Measurements from ENCODE around the gene TUBAL3. TPM values are rescaled to one million over a fixed set of nuclear protein-coding genes. Genes with fewer than 3 reads are reported as not detected.
"Not testable (repeated sequence)": the region's sequence is repeated elsewhere in the genome, so short reads cannot be mapped to it uniquely, and the experiment has no call there.

Gene TUBAL3
- total RNA-seq, 1 donor, result 1.3 TPM

- no peak for DNase-seq (ENCODE audit: low read depth in 2 of 3, low spot score in 2 of 3)
Observed at GRCh38 chr10:5385224-5385623, 19.4 kb downstream of the TUBAL3 start.

GRCh38 chr10:5381187-5381586 lies 23.4 kb downstream of the TUBAL3 start:
- DNase-seq (ENCODE audit: low read depth in 2 of 3, low spot score in 2 of 3), result no peak

GRCh38 chr10:5380395-5380794 lies 24.2 kb downstream of the TUBAL3 start:
- not testable (repeated sequence) for DNase-seq (ENCODE audit: low read depth in 2 of 3, low spot score in 2 of 3)

GRCh38 chr10:5379202-5379601 lies 25.4 kb downstream of the TUBAL3 start:
- DNase-seq (ENCODE audit: low read depth in 2 of 3, low spot score in 2 of 3), result not testable (repeated sequence)

- no peak for DNase-seq (ENCODE audit: low read depth in 2 of 3, low spot score in 2 of 3)
Observed at GRCh38 chr10:5376450-5376849, 28.2 kb downstream of the TUBAL3 start.

- DNase-seq (ENCODE audit: low read depth in 2 of 3, low spot score in 2 of 3), result no peak
Observed at GRCh38 chr10:5373891-5374611, 30.6 kb downstream of the TUBAL3 start.

GRCh38 chr10:5373307-5373706 lies 31.3 kb downstream of the TUBAL3 start:
- no peak for DNase-seq (ENCODE audit: low read depth in 2 of 3, low spot score in 2 of 3)

GRCh38 chr10:5370493-5371352 lies 33.9 kb downstream of the TUBAL3 start:
- no peak for DNase-seq (ENCODE audit: low read depth in 2 of 3, low spot score in 2 of 3)

- no peak for DNase-seq (ENCODE audit: low read depth in 2 of 3, low spot score in 2 of 3)
Observed at GRCh38 chr10:5369362-5370158, 35.1 kb downstream of the TUBAL3 start.

- DNase-seq (ENCODE audit: low read depth in 2 of 3, low spot score in 2 of 3), result peak in 1 of 3 donors; percentile 27
Observed at GRCh38 chr10:5365928-5366327, 38.7 kb downstream of the TUBAL3 start.

- no peak for DNase-seq (ENCODE audit: low read depth in 2 of 3, low spot score in 2 of 3)
Observed at GRCh38 chr10:5364890-5365338, 39.7 kb downstream of the TUBAL3 start, which contains the start of gene UCN3. TSS of gene UCN3 (plus strand) at chr10:5364966. CDS start at chr10:5373721, 8,755 bp downstream.

- DNase-seq (ENCODE audit: low read depth in 2 of 3, low spot score in 2 of 3), result no peak
Observed at GRCh38 chr10:5364374-5364773, 40.3 kb downstream of the TUBAL3 start.

GRCh38 chr10:5362873-5363272 lies 41.8 kb downstream of the TUBAL3 start:
- DNase-seq (ENCODE audit: low read depth in 2 of 3, low spot score in 2 of 3), result no peak

GRCh38 chr10:5361966-5362365 lies 42.7 kb downstream of the TUBAL3 start:
- DNase-seq (ENCODE audit: low read depth in 2 of 3, low spot score in 2 of 3), result no peak

GRCh38 chr10:5360318-5360915 lies 44.2 kb downstream of the TUBAL3 start:
- DNase-seq (ENCODE audit: low read depth in 2 of 3, low spot score in 2 of 3), result no peak

- no peak for DNase-seq (ENCODE audit: low read depth in 2 of 3, low spot score in 2 of 3)
Observed at GRCh38 chr10:5356302-5356763, 48.3 kb downstream of the TUBAL3 start.

GRCh38 chr10:5355594-5356301 lies 48.9 kb downstream of the TUBAL3 start:
- DNase-seq (ENCODE audit: low read depth in 2 of 3, low spot score in 2 of 3), result no peak

GRCh38 chr10:5354068-5354467 lies 50.6 kb downstream of the TUBAL3 start:
- no peak for DNase-seq (ENCODE audit: low read depth in 2 of 3, low spot score in 2 of 3)

GRCh38 chr10:5349362-5349761 lies 55.3 kb downstream of the TUBAL3 start:
- DNase-seq (ENCODE audit: low read depth in 2 of 3, low spot score in 2 of 3), result no peak

- DNase-seq (ENCODE audit: low read depth in 2 of 3, low spot score in 2 of 3), result no peak
Observed at GRCh38 chr10:5346881-5347280, 57.7 kb downstream of the TUBAL3 start.

All from hematopoietic multipotent progenitor cell (in vitro differentiated cells).